ENCODE measurements around the gene EIF3A.
"Not testable (repeated sequence)": the region's sequence is repeated elsewhere in the genome, so short reads cannot be mapped to it uniquely, and the experiment has no call there.

Gene EIF3A

DNA sequence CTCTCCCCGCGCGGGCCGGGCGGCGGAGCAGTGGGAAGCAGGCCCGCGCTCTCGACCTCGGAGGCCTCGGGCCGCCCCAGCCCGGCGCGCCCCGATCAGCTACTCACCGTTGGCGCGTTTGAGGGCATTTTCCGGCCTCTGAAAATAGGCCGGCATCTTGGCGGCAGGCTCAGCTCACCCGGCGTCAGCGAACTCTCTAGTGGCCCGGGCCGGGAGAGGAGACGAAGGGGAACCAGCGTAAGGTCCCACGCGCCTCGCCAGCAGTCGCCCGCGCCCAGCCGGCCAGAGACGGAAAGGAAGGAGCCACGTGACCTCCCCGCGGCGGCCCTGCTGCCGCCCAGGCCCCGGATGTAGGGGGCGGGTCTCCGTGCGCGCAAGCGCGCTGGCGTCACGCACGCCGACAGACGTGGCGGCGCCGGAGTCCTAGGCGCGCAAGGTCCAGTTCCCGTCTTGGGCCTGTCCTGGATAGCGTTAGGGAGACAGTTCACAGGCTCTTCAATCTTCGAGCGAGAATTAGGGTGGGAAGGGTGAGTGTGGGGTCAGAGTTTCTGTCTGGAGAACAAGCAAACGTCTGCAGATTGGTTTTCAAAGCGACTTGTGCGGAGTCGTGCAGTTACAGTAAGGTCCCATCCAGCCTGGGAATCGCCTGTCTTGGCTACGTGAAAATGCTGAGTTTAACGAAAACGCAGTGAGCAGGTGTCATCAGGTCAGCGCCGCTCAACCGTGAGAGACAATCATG lies at the start of gene EIF3A:
TSS of gene EIF3A (minus strand) at position 297 of the 739 bp plus-strand sequence. CDS start at position 156, 141 bp downstream.
- H3K27me3 ChIP-seq (ENCODE audit: low read depth) = no peaks in the 10 kb centered on the region
- peaks cover 15% of the 10 kb centered on the region for H3K36me3 ChIP-seq (replicated peaks)
- peak; percentile 87 to 93 for DNase-seq (ENCODE audit: low spot score in 2 of 2)
- H3K4me3 ChIP-seq = peak within 1 kb of the TSS; percentile 95
- H3K4me1 ChIP-seq = peaks cover 12% of the 10 kb centered on the region
- H3K9me3 ChIP-seq = no peaks in the 10 kb centered on the region
- in situ Hi-C loops (cut with MboI; ENCODE audit: low sequenced_read_pairs) = no loop called here

DNA sequence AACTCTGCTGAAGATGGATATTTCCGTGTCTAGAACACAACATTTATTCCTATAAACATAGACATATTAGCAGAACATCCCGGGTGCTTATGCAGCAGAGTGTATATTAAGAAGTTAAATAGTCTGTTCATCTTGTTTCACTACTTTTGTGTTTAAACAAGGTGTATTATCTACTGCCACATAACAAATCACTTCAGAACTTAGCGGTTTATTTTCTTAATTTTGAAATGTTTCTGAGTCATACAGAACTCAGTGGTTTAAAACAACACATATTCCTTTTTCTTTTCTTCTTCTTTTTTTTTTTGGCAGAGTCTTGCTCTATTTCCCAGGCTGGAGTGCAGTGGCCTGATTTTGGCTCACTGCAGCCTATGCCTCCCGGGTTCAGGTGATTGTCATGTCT lies 49.1 kb upstream of the EIF3A start:
- no peak overlapping the region for H3K4me3 ChIP-seq
- in situ Hi-C loops (cut with MboI; ENCODE audit: low sequenced_read_pairs) = no loop called here
- H3K27me3 ChIP-seq (ENCODE audit: low read depth) = no peaks in the 10 kb centered on the region
- no peaks in the 10 kb centered on the region for H3K9me3 ChIP-seq
- H3K4me1 ChIP-seq = no peaks in the 10 kb centered on the region
- peaks cover 74% of the 10 kb centered on the region for H3K36me3 ChIP-seq (replicated peaks)
- no peak for DNase-seq (ENCODE audit: low spot score in 2 of 2)

DNA sequence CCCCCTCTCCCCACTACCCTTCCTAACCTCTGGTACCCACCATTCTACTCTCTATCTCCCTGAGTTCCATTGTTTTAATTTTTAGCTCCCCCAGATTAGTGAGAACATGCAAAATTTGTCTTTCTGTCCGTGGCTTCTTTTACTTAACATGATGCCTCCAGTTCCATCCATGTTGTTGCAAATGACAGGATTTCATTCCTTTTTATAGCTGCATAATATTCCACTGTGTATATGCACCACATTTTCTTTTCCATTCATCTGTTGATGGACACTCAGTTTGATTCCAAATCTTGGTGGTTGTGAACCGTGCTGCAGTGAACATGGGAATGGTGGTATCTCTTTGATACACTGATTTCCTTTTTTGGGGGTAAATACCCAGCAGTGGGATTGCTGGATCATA lies 45.3 kb upstream of the EIF3A start:
- Histone ChIP-seq H3K36me3 (replicated peaks) (peaks cover 70% of the 10 kb centered on the region), H3K4me1 (no peaks in the 10 kb centered on the region), H3K4me3 (no peak overlapping the region), H3K27me3 (ENCODE audit: low read depth) (no peaks in the 10 kb centered on the region), H3K9me3 (no peaks in the 10 kb centered on the region)
- in situ Hi-C loops (cut with MboI; ENCODE audit: low sequenced_read_pairs) = no loop called here
- no peak for DNase-seq (ENCODE audit: low spot score in 2 of 2)

GRCh38 chr10:119120875-119121274 lies 40.3 kb upstream of the EIF3A start:
- in situ Hi-C loops (cut with MboI; ENCODE audit: low sequenced_read_pairs) = no loop called here
- Histone ChIP-seq H3K27me3 (ENCODE audit: low read depth) (no peaks in the 10 kb centered on the region), H3K4me1 (no peaks in the 10 kb centered on the region), H3K36me3 (replicated peaks) (peaks cover 60% of the 10 kb centered on the region), H3K9me3 (no peaks in the 10 kb centered on the region), H3K4me3 (no peak overlapping the region)
- no peak for DNase-seq (ENCODE audit: low spot score in 2 of 2)

GRCh38 chr10:119120413-119120867 lies 39.8 kb upstream of the EIF3A start:
- DNase-seq (ENCODE audit: low spot score in 2 of 2) = no peak
- in situ Hi-C loops (cut with MboI; ENCODE audit: low sequenced_read_pairs) = no loop called here
- Histone ChIP-seq H3K4me1 (no peaks in the 10 kb centered on the region), H3K27me3 (ENCODE audit: low read depth) (no peaks in the 10 kb centered on the region), H3K36me3 (replicated peaks) (peaks cover 56% of the 10 kb centered on the region), H3K9me3 (no peaks in the 10 kb centered on the region), H3K4me3 (no peak overlapping the region)

- Histone ChIP-seq H3K4me1 (no peaks in the 10 kb centered on the region), H3K4me3 (no peak overlapping the region), H3K9me3 (no peaks in the 10 kb centered on the region), H3K27me3 (ENCODE audit: low read depth) (no peaks in the 10 kb centered on the region), H3K36me3 (replicated peaks) (peaks cover 58% of the 10 kb centered on the region)
- in situ Hi-C loops (cut with MboI; ENCODE audit: low sequenced_read_pairs) = no loop called here
- no peak for DNase-seq (ENCODE audit: low spot score in 2 of 2)
Measured at GRCh38 chr10:119119400-119119799, 38.8 kb upstream of the EIF3A start.

DNA sequence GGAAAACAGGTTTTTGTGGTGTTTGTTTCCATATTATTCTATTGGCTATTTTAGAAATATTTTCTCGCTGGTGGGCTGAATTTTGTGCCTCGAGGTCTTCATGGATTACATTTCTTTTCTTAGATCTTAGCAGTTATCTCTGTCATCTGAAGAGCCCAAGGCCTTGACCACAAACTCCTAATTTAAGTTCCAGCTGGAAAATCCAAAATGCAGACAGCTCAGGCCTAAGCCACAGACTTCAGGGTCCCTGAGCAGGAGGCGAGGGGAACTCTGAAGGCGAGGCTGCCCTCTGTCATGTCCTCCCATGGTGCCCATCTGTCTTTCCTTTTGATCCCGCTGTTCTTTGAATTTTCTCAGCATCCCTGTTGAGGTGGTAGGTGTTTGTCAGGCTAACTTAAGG lies 37.6 kb upstream of the EIF3A start:
- no peaks in the 10 kb centered on the region for H3K9me3 ChIP-seq
- no peaks in the 10 kb centered on the region for H3K27me3 ChIP-seq (ENCODE audit: low read depth)
- in situ Hi-C loops (cut with MboI; ENCODE audit: low sequenced_read_pairs) = no loop called here
- H3K4me1 ChIP-seq = no peaks in the 10 kb centered on the region
- H3K4me3 ChIP-seq = no peak overlapping the region
- no peak for DNase-seq (ENCODE audit: low spot score in 2 of 2)
- peaks cover 63% of the 10 kb centered on the region for H3K36me3 ChIP-seq (replicated peaks)

GRCh38 chr10:119116326-119116951 lies 35.8 kb upstream of the EIF3A start:
- no peaks in the 10 kb centered on the region for H3K4me1 ChIP-seq
- H3K36me3 ChIP-seq (replicated peaks) = peaks cover 57% of the 10 kb centered on the region
- no peaks in the 10 kb centered on the region for H3K27me3 ChIP-seq (ENCODE audit: low read depth)
- H3K4me3 ChIP-seq = no peak overlapping the region
- no peaks in the 10 kb centered on the region for H3K9me3 ChIP-seq
- DNase-seq (ENCODE audit: low spot score in 2 of 2) = no peak
- in situ Hi-C loops (cut with MboI; ENCODE audit: low sequenced_read_pairs) = no loop called here

DNA sequence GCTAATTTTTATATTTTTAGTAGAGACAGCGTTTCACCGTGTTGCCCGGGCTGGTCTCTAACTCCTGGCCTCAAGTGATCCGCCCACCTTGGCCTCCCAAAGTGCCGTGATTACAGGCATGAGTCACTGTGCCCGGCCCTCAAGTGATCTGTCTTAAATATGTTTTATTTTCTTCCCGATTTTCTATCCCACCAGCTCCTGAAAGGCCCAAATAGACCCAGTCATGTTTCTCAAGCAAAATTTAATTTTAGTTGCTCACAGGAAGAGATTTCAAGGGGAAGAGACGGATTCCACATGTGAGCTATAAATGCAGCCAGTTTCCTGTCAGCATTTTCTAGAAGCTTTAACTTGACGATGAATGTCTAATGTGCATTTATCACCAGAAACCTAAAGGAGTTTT lies 35.3 kb upstream of the EIF3A start:
- Histone ChIP-seq H3K27me3 (ENCODE audit: low read depth) (no peaks in the 10 kb centered on the region), H3K4me3 (no peak overlapping the region), H3K4me1 (no peaks in the 10 kb centered on the region), H3K36me3 (replicated peaks) (peaks cover 58% of the 10 kb centered on the region), H3K9me3 (no peaks in the 10 kb centered on the region)
- in situ Hi-C loops (cut with MboI; ENCODE audit: low sequenced_read_pairs) = no loop called here
- DNase-seq (ENCODE audit: low spot score in 2 of 2) = no peak

- no peak for DNase-seq (ENCODE audit: low spot score in 2 of 2)
- H3K36me3 ChIP-seq (replicated peaks) = peaks cover 47% of the 10 kb centered on the region
- H3K27me3 ChIP-seq (ENCODE audit: low read depth) = no peaks in the 10 kb centered on the region
- in situ Hi-C loops (cut with MboI; ENCODE audit: low sequenced_read_pairs) = no loop called here
- H3K4me1 ChIP-seq = no peaks in the 10 kb centered on the region
- no peaks in the 10 kb centered on the region for H3K9me3 ChIP-seq
- H3K4me3 ChIP-seq = no peak overlapping the region
Measured at GRCh38 chr10:119113751-119114732, 33.4 kb upstream of the EIF3A start.

- H3K9me3 ChIP-seq = no peaks in the 10 kb centered on the region
- H3K4me1 ChIP-seq = no peaks in the 10 kb centered on the region
- H3K4me3 ChIP-seq = no peak overlapping the region
- H3K36me3 ChIP-seq (replicated peaks) = peaks cover 39% of the 10 kb centered on the region
- DNase-seq (ENCODE audit: low spot score in 2 of 2) = no peak
- no peaks in the 10 kb centered on the region for H3K27me3 ChIP-seq (ENCODE audit: low read depth)
- in situ Hi-C loops (cut with MboI; ENCODE audit: low sequenced_read_pairs) = no loop called here
Measured at GRCh38 chr10:119112056-119112455, 31.4 kb upstream of the EIF3A start.

DNA sequence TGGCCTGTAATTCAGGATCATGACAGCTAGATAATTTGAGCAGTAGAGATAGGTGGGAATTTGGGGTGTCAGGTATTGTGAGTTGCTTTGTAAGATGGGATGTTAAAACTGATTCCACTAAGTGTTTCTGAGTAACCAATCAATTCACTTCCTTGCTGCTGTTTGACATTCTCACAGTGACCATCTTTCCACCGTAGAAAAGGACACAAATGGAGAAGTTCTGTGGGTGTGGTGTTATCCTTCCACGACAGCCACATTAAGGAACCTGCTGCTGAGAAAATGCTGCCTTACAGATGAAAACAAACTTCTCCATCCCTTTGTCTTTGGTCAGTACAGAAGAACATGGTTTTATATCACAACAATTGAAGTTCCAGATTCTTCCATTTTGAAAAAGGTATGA lies 27.2 kb upstream of the EIF3A start:
- H3K4me1 ChIP-seq; H3K4me3 ChIP-seq; H3K9me3 ChIP-seq; in situ Hi-C loops (cut with MboI; ENCODE audit: low sequenced_read_pairs); H3K27me3 ChIP-seq (ENCODE audit: low read depth); DNase-seq (ENCODE audit: low spot score in 2 of 2): not testable (repeated sequence)
- peaks cover 22% of the 10 kb centered on the region for H3K36me3 ChIP-seq (replicated peaks)

DNA sequence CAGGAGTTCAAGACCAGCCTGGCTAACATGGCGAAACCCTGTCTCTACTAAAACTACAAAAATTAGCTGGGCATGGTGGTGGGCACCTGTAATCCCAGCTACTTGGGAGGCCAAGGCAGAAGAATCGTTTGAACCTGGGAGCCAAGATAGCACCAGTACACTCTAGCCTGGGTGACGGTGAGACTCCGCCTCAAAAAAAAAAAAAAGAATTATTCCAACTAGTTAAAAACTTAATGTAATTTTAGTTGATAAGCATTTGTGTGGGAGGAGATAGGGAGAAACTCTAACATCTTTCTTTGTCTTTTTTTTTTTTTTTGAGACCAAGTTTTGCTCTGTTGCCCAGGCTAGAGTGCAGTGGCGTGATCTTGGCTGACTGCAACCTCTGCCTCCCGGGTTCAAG lies 26.5 kb upstream of the EIF3A start:
- in situ Hi-C loops (cut with MboI; ENCODE audit: low sequenced_read_pairs); H3K27me3 ChIP-seq (ENCODE audit: low read depth); H3K4me1 ChIP-seq; H3K9me3 ChIP-seq; DNase-seq (ENCODE audit: low spot score in 2 of 2); H3K4me3 ChIP-seq: not testable (repeated sequence)
- peaks cover 20% of the 10 kb centered on the region for H3K36me3 ChIP-seq (replicated peaks)

GRCh38 chr10:119105899-119106298 lies 25.3 kb upstream of the EIF3A start:
- H3K9me3 ChIP-seq; H3K4me1 ChIP-seq; in situ Hi-C loops (cut with MboI; ENCODE audit: low sequenced_read_pairs); H3K27me3 ChIP-seq (ENCODE audit: low read depth); DNase-seq (ENCODE audit: low spot score in 2 of 2); H3K4me3 ChIP-seq: not testable (repeated sequence)
- peaks cover 12% of the 10 kb centered on the region for H3K36me3 ChIP-seq (replicated peaks)
